Stimulated activated CD4-positive, alpha-beta T cell treated with anti-CD3 and anti-CD28 coated beads, Interleukin-4, amount 100 ng/mL, for 1 hour (primary cell): ENCODE data around the gene MS4A15.
A peak's percentile ranks its signal among the peaks of the same experiment; 100 is the strongest.
"Not testable (repeated sequence)": the region's sequence is repeated elsewhere in the genome, so short reads cannot be mapped to it uniquely, and the experiment has no call there.

Experiments used
- DNase-seq: peaks from one replicate; pipeline ENCODE4 v3.0.0-alpha.2; 2020

Gene MS4A15

DNA sequence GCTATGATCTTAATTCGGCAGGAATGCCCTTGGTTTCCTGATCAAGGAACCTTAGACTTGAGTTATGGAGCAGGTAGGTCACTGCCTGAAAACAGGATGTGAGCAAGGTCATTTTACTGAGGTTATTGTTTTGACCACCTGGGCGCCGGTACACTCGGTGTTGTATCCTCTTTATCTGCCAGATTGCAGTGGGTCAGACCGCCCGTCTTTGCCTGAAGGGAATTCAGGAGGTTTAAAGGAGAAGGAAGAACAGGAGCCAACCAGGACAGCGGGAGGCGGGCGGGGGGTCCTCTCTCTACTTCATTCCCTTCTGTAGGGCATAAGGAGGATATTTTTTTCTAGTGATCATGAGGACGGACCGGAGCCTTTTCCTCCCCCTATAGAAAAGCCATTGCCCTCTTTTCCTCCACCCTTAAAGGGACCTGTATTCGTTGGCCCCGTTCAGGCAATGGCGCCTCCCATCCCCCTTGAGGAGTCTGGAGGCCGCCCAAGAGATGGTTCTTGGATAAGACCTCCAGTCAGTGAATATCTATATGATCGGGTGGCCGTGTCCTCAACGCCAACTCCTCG is 649 bp downstream of the MS4A15 start:
- no peak for DNase-seq

GRCh38 chr11:60758671-60759070 is 2.0 kb downstream of the MS4A15 start:
- not testable (repeated sequence) for DNase-seq

DNA sequence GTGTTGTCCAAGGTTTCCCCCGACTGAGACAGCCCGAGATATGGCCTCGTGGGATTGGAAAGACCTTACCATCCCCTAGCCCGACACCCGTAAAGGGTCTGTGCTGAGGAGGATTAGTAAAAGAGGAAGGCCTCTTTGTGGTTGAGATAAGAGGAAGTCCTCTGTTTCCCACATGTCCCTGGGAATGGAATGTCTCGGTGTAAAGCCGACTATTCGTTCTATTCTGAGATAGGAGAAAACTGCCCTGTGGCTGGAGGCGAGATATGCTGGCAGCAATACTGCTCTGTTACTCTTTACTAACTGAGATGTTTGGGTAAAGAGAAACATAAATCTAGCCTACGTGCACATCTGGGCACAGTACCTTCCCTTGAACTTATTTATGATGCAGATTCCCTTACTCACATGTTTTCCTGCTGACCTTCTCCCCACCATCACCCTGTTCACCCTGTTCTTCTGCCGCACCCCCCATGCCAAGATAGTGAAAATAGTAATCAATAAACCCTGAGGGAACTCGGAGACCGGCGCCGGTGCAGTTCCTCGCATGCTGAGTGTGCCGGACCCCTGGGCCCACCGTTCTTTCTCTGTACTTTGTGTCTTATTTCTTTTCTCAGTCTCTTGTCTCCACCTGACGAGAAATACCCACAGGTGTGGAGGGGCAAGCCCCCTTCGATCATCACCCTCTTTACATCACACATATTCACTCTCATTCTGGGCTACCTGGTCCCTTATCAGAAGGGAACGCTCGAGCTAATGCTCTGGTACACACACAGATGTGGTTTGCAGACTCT is 3.0 kb downstream of the MS4A15 start:
- DNase-seq = not testable (repeated sequence)

- no peak for DNase-seq
Measured at GRCh38 chr11:60761436-60762190, 4.9 kb downstream of the MS4A15 start.

DNA sequence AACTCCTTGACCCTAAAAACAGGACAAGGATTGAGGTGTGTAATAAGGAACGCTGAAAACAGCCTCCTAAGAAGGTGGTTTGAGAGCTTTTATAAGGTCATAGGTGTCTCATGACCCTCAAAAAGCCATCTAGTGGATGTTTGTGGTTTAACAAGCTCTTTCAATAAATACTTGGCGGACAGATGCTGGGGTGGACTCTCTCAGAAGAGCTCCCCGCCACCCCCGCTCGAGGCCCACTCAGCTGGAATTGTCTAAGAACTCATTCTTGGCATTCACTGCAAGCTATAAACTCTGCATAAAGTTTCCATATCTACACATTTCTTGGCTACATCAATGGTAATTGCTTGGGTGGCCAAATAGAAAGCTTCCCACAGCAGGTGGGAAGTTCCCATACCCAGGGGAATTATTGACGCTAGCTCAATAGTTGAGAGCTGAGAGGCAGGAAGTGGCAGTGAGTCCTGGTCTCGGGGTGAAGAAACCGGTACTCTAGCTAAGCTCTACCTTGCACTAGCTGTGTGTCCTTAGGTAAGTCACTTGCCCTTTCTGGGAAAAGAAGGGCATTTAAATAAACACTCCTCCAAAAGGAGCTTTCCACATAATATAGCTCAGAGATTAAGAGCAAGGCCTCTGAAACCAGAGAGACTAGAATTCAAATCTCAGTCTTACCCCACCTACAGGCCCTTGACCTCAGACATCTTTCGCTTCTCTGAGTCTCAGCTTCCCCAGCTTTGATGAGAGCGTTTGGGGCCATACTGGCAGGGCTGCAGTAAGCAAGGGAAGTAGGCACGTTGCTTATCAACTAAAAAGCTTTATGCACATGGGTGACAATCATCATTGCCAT is 6.4 kb downstream of the MS4A15 start:
- DNase-seq = no peak

- no peak for DNase-seq
Measured at GRCh38 chr11:60763692-60764369, 7.2 kb downstream of the MS4A15 start.

- no peak for DNase-seq
Measured at GRCh38 chr11:60764879-60765278, 8.2 kb downstream of the MS4A15 start.

DNA sequence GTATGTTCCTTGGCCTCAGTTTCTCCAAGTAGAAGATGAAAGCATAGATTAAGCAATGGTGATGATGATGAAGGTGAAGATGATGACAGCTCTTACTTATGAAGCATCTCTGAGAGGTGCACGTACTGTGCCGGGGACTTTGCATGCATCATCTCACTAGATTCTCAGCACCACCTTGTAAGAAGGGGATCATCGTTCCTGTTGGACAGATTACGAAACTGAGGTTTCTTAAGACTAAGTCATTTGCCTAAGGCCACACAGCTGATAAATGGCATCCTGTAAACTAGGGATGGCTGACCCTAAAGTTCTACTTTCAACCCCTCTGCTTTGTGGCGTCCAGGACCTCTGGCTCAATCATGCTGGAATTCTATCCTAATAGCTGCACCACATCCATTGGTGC is 8.7 kb downstream of the MS4A15 start:
- DNase-seq = no peak

- no peak for DNase-seq
Measured at GRCh38 chr11:60766547-60766946, 9.9 kb downstream of the MS4A15 start.

- DNase-seq = peak; percentile 22
Measured at GRCh38 chr11:60767388-60767811, 10.7 kb downstream of the MS4A15 start.

- no peak for DNase-seq
Measured at GRCh38 chr11:60768202-60768601, 11.5 kb downstream of the MS4A15 start.

DNA sequence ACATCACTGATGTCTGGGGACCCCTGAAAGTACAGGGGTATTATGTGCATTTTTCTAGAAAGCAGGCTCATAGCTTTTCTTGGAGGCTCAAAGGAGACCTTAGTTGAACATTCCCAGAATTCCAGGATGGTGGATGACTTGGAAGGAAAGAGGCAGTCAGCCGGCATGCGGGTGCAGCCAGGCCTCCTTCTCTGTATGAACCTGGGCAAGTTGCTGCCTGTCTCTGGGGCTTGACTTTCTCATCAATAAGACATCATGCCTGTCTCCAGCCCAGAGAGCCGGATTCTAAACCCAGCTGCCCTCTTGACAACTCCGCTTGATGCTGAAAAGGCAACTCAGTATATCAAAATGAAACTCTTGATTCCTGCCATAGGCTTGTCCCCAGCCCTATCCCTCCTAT is 12.6 kb downstream of the MS4A15 start:
- DNase-seq = no peak

- DNase-seq = no peak
Measured at GRCh38 chr11:60769811-60770210, 13.1 kb downstream of the MS4A15 start.

DNA sequence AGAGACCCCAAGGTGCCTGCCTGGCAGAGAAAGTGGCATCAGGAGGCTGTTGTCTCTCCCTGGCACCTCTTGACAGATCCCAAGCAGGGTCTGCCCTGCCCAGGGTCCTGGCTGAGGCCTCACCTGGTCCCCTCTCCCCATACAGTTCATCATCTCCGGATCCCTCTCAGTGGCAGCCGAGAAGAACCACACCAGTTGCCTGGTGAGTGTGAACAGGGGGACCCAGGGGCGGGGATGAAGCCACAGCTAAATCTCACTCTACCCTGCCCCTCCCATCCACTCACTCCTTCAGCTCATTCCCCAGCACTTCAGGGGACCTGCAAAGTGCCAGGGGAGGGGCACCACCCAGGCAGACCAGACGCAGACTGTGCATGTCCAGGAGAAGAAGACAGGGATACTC is 14.5 kb downstream of the MS4A15 start:
- no peak for DNase-seq

- DNase-seq = no peak
Measured at GRCh38 chr11:60771879-60772525, 15.3 kb downstream of the MS4A15 start.

DNA sequence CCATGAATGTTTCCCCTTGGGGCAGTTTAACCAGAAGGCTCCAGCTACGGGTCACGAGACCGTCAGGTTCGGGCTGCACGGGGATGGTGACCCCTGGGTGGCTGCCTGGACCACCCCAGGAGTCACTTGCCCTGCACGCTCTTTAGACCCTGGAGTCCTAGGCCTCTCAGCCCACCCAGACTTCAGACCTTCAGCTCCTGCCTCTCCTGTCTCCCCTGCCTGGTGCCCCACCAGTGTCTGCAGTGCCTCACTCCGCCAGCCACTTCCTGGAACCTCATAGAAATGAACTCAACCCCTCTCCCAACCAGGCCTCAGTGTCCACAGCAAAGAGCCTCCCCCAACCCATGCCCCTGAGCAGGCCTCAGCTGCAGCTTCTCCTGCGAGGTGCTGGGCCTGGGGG is 16.0 kb downstream of the MS4A15 start:
- no peak for DNase-seq

- no peak for DNase-seq
Measured at GRCh38 chr11:60774726-60775125, 18.1 kb downstream of the MS4A15 start.

DNA sequence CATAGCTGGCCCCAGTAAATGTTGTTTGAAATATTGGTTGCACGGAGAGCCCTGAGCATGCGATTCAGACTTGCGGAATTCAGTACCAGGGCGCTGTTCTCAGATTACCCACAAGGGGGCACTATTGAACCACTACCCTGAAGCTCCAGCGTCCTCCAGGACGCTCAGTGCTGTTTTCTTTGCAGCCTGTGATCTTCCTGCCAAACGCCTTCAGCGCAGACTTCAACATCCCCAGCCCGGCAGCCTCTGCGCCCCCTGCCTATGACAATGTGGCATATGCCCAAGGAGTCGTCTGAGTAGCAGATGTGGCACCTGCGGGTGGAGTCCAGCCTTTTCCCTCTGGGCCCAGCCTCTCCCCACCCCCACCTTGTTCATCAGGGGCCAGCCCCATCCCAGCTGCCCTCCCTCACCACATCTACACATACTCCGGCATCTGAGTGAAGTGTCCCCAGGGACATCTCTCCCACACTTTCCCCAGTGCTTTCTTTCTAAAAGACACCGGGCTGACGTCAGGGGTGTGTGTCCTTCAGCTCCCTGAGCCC is 18.8 kb downstream of the MS4A15 start:
- peak; percentile 77 for DNase-seq

GRCh38 chr11:60776167-60776566 is 19.5 kb downstream of the MS4A15 start:
- no peak for DNase-seq

DNA sequence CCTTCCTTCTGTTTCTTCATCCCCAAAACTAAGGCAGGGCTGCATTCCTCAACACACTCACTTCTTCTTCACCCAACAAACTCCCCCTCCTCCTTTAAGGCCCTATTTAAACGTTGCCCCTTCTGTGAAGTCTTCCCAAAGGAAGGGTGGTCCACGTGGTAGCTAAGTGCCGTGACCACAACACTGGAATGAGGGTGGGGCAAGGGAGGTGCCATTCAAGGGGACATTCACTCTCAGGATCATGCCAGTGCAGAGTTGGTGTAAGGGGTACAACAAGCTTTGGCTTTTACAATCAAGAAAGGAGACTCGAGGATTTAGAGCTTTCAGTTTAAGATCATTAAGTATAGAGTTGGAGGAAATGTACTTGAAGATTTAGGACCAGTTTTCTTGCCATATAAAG is 20.4 kb downstream of the MS4A15 start:
- DNase-seq = no peak

DNA sequence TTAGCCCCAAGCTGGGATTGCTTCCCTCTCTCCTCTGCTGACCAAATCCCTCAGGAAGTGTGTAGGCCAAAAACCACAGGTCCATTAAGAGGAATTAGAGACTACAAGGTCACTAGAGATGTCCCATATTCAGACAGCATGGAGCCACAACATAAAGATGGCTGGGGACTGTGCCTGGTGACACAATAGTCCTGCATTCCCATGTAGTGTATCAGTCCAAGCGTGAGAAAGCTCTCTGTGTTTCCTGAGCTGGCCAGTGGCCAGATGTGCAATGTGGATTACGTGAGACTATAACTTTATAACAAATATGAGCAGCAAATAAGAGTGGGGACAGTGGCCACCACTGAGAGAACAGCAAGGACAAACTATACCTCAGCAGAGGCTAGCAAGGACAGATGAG is 20.9 kb downstream of the MS4A15 start:
- no peak for DNase-seq

GRCh38 chr11:60780065-60780464 is 23.4 kb downstream of the MS4A15 start:
- no peak for DNase-seq
